HL-60 (cell line): ENCODE results near the gene SLC17A9.

Experiments used
- POLR2AphosphoS5 ChIP-seq: IDR thresholded peaks from 2 replicates; pipeline ENCODE4 v1.6.1; 2012; ENCODE audit warnings: low read depth
- TF ChIP-seq, protein P1 (sequence below): IDR thresholded peaks from one replicate; pipeline ENCODE4 v1.5.1; 2011; ENCODE audit warnings: low read length, control low read depth, inconsistent platforms; ENCODE audit not compliant: insufficient read depth

DNA sequence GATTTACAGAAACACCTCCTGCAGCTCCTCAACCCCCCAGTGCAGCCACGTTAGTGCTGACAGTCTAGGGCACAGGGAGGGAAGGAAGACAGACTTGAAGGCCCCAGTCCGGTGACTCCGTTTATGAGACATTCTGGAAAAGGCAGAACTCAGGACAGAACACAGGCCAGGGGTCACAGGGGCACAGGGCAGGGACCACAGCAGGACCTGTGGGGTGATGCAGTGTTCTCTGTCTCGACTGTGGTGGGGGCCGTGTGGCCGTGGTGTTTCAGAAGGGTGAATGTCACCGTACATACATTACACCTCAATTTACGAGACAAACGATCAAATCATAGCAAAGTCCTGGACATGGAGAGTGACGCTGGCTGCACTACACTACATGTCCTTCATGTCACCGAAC, 43.0 kb downstream of the SLC17A9 start:
- TF ChIP-seq, protein P1, sequence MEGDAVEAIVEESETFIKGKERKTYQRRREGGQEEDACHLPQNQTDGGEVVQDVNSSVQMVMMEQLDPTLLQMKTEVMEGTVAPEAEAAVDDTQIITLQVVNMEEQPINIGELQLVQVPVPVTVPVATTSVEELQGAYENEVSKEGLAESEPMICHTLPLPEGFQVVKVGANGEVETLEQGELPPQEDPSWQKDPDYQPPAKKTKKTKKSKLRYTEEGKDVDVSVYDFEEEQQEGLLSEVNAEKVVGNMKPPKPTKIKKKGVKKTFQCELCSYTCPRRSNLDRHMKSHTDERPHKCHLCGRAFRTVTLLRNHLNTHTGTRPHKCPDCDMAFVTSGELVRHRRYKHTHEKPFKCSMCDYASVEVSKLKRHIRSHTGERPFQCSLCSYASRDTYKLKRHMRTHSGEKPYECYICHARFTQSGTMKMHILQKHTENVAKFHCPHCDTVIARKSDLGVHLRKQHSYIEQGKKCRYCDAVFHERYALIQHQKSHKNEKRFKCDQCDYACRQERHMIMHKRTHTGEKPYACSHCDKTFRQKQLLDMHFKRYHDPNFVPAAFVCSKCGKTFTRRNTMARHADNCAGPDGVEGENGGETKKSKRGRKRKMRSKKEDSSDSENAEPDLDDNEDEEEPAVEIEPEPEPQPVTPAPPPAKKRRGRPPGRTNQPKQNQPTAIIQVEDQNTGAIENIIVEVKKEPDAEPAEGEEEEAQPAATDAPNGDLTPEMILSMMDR: no peak
- no peak for TF ChIP-seq POLR2AphosphoS5
